Caco-2 (cell line): Measurements from ENCODE around the gene LARP1. TPM values are rescaled to one million over a fixed set of nuclear protein-coding genes. Genes with fewer than 3 reads are reported as not detected.

ENCODE experiments used
- Bru-seq: library from RNA; stranded (reverse); fragments of 400-500 nt; gene quantifications from one replicate; lab custom pipeline; 2021; lab: Mats Ljungman, UMichigan
- BruChase-seq, 2 experiments: library from RNA; stranded (reverse); fragments of 400-500 nt; gene quantifications; one replicate each; lab custom pipeline; 2021; lab: Mats Ljungman, UMichigan
- BruUV-seq: library from RNA; stranded (reverse); fragments of 400-500 nt; replicated peaks from 2 replicates; lab custom pipeline; 2021; lab: Mats Ljungman, UMichigan
- CTCF ChIA-PET: fragments of 300-600 bp; sonication (Branson Sonifier 250); formaldehyde crosslinking; loops from one replicate; lab custom pipeline; 2022; ENCODE audit warnings: antibody characterized with exemption; lab: Charles Lee
- POLR2A ChIA-PET: fragments of 300-600 bp; sonication (Branson Sonifier 250); formaldehyde crosslinking; loops from one replicate; lab custom pipeline; 2022; ENCODE audit warnings: antibody characterized with exemption; lab: Charles Lee
- DNase-seq, 2 experiments: peaks; one replicate each; pipeline versions ENCODE4 v3.0.0 to v3.0.0-alpha.2; 2020 to 2022
- H3K27me3 ChIP-seq: replicated peaks from 2 replicates; pipeline ENCODE4 v1.6.0; 2011; ENCODE audit warnings: low read length; ENCODE audit not compliant: control insufficient read depth, insufficient read depth
- H3K36me3 ChIP-seq: 2 replicates; pipeline ENCODE4 v1.5.1; 2011; ENCODE audit warnings: low read length; ENCODE audit not compliant: control insufficient read depth, insufficient read depth
- H3K4me1 ChIP-seq: fragments of 250-450 bp; sonication (Bioruptor Pico); 2 replicates; pipeline ENCODE4 v1.5.1; 2020; ENCODE audit warnings: mild to moderate bottlenecking
- H3K4me3 ChIP-seq: 2 replicates; pipeline ENCODE4 v1.5.1; 2011; ENCODE audit warnings: low read depth, mild to moderate bottlenecking, control low read depth, low read length
- H3K9me3 ChIP-seq: fragments of 250-450 bp; sonication (Bioruptor Pico); 2 replicates; pipeline ENCODE4 v1.5.1; 2020; ENCODE audit warnings: mild to moderate bottlenecking, moderate library complexity
- H3K27ac Mint-ChIP-seq: one replicate; pipeline ENCODE4 v1.8.0; 2022; ENCODE audit warnings: mixed read lengths; ENCODE audit not compliant: unreplicated experiment
- H3K27me3 Mint-ChIP-seq: one replicate; pipeline ENCODE4 v1.8.0; 2022; ENCODE audit warnings: mixed read lengths; ENCODE audit not compliant: insufficient read depth, unreplicated experiment
- H3K36me3 Mint-ChIP-seq: one replicate; pipeline ENCODE4 v1.8.0; 2022; ENCODE audit warnings: mild to moderate bottlenecking, mixed read lengths; ENCODE audit not compliant: insufficient read depth, unreplicated experiment
- H3K4me1 Mint-ChIP-seq: one replicate; pipeline ENCODE4 v1.8.0; 2022; ENCODE audit warnings: low read depth, mixed read lengths; ENCODE audit not compliant: unreplicated experiment
- H3K4me3 Mint-ChIP-seq: one replicate; pipeline ENCODE4 v1.8.0; 2022; ENCODE audit warnings: mild to moderate bottlenecking, moderate library complexity, mixed read lengths; ENCODE audit not compliant: unreplicated experiment
- H3K9me3 Mint-ChIP-seq: one replicate; pipeline ENCODE4 v1.8.0; 2022; ENCODE audit warnings: mixed read lengths; ENCODE audit not compliant: unreplicated experiment
- intact Hi-C: fragments of 100-400 bp; cut with micrococcal nuclease; formaldehyde crosslinking; loops from one replicate; pipeline ENCODE4 v1.10.0; 2022; ENCODE audit not compliant: unreplicated experiment
- long read RNA-seq: library from polyadenylated mRNA; stranded (forward); transcript quantifications from one replicate; pipeline ENCODE4 v2.0.0, GENCODE V29; 2022
- total RNA-seq: library from RNA; stranded (reverse); gene quantifications from 2 replicates; pipeline ENCODE4 v1.2.3, GENCODE V29; 2022
- TF ChIP-seq, protein P1 (sequence below), 2 experiments: fragments of 200-600 bp in 1 of 2; IDR thresholded peaks; 1 replicate in 1 of 2; 2 replicates in 1 of 2; pipeline versions ENCODE4 v1.5.1 to v1.8.0; 2011 to 2022; ENCODE audit warnings: antibody characterized with exemption in 1 of 2, control low read depth in 1 of 2, inconsistent platforms in 1 of 2, low read depth in 1 of 2, low read length in 1 of 2, mild to moderate bottlenecking in 1 of 2, moderate library complexity in 1 of 2; ENCODE audit not compliant: insufficient read depth in 1 of 2, severe bottlenecking in 1 of 2, unreplicated experiment in 1 of 2

LARP1 gene
- total RNA-seq (357 and 372 TPM in 2 replicates), Bru-seq, nascent RNA (percentile 91 among the genes with signal in this experiment), BruChase-seq, experiment 1, labeled RNA remaining after a 2-hour chase (percentile 92 among the genes with signal in this experiment), BruChase-seq, experiment 2, labeled RNA remaining after a 6-hour chase (percentile 97 among the genes with signal in this experiment)
- long read RNA-seq, partial matches to known transcripts, result 23 of 180 reads
- long read RNA-seq, other reads (novel, unspliced or antisense), result 154 of 180 reads

- ChIA-PET POLR2A (no interaction called here), CTCF (no interaction called here)
- Histone ChIP-seq H3K36me3 (0 out of 2 replicates have a peak, but pooled peaks cover 1% of the 10 kb centered on the region), H3K9me3 (no peaks in the 10 kb centered on the region), H3K27me3 (no peaks in the 10 kb centered on the region), H3K4me1 (peaks cover 19% of the 10 kb centered on the region), H3K4me3 (peak within 1 kb of the TSS; percentile 68)
- H3K4me3 Mint-ChIP-seq, result peak within 1 kb of the TSS; percentile 85
- TF ChIP-seq, protein P1, sequence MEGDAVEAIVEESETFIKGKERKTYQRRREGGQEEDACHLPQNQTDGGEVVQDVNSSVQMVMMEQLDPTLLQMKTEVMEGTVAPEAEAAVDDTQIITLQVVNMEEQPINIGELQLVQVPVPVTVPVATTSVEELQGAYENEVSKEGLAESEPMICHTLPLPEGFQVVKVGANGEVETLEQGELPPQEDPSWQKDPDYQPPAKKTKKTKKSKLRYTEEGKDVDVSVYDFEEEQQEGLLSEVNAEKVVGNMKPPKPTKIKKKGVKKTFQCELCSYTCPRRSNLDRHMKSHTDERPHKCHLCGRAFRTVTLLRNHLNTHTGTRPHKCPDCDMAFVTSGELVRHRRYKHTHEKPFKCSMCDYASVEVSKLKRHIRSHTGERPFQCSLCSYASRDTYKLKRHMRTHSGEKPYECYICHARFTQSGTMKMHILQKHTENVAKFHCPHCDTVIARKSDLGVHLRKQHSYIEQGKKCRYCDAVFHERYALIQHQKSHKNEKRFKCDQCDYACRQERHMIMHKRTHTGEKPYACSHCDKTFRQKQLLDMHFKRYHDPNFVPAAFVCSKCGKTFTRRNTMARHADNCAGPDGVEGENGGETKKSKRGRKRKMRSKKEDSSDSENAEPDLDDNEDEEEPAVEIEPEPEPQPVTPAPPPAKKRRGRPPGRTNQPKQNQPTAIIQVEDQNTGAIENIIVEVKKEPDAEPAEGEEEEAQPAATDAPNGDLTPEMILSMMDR (IDR thresholded peaks at IDR 0.05; ENCODE audit: insufficient read depth in 1 of 2, low read depth in 1 of 2, low read length in 1 of 2, severe bottlenecking in 1 of 2, unreplicated experiment in 1 of 2), result no peak
- DNase-seq, result peak in 1 of 2 experiments; percentile 41
- BruUV-seq, result no TSS peak
- H3K27me3 Mint-ChIP-seq, result no peaks in the 10 kb centered on the region
- peaks cover 22% of the 10 kb centered on the region for H3K4me1 Mint-ChIP-seq
- H3K36me3 Mint-ChIP-seq, result peaks cover 31% of the 10 kb centered on the region
- peak within 1 kb of the TSS; percentile 90 for H3K27ac Mint-ChIP-seq
- no peaks in the 10 kb centered on the region for H3K9me3 Mint-ChIP-seq
- intact Hi-C loops, result loop anchor here (1.0 to 5.0 kb wide), 5 partner anchors 39 to 108 kb away; partner anchors contain the start of gene CNOT8
Measured at GRCh38 chr5:154755361-154756008, at the start of gene LARP1. LARP1 (plus strand) TSS chr5:154755377; CDS start chr5:154755758, 381 bp downstream.

DNA sequence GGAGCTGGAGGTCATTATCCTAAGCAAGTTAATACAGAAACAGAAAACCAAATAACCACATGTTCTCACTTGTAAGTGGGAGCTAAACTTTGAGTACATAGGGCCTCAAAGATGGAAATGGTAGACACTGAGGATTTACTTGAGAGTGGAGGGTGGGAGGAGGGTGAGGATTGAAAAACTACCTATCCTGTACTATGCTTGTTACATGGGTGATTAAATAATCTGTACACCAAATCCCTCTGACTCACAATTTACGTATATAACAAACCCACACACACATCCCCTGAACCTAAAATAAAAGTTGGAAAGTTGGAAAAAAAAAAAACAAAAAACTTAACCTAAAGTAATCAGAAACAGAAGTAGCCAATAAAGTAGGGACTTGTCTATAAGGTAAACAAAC, 48.8 kb upstream of the LARP1 start:
- Histone ChIP-seq H3K36me3 (0 out of 2 replicates have a peak, but pooled peaks cover 1% of the 10 kb centered on the region), H3K27me3 (no peaks in the 10 kb centered on the region), H3K4me1 (peaks cover 12% of the 10 kb centered on the region), H3K4me3 (no peak overlapping the region), H3K9me3 (no peaks in the 10 kb centered on the region)
- POLR2A ChIA-PET, result no interaction called here
- intact Hi-C loops, result no loop called here
- peaks cover 8% of the 10 kb centered on the region for H3K4me1 Mint-ChIP-seq
- DNase-seq, result no peak
- no peak overlapping the region for H3K4me3 Mint-ChIP-seq
- TF ChIP-seq, protein P1 (IDR thresholded peaks at IDR 0.05; ENCODE audit: insufficient read depth in 1 of 2, low read depth in 1 of 2, low read length in 1 of 2, severe bottlenecking in 1 of 2, unreplicated experiment in 1 of 2), result no peak
- H3K27ac Mint-ChIP-seq, result no peak overlapping the region
- H3K27me3 Mint-ChIP-seq, result no peaks in the 10 kb centered on the region
- no peaks in the 10 kb centered on the region for H3K9me3 Mint-ChIP-seq
- no peaks in the 10 kb centered on the region for H3K36me3 Mint-ChIP-seq
- BruUV-seq, result no TSS peak
- CTCF ChIA-PET, result no interaction called here

GRCh38 chr5:154707641-154708040, 47.5 kb upstream of the LARP1 start:
- Mint-ChIP-seq H3K4me1 (no peaks in the 10 kb centered on the region), H3K27ac (no peak overlapping the region), H3K4me3 (no peak overlapping the region), H3K36me3 (no peaks in the 10 kb centered on the region), H3K9me3 (no peaks in the 10 kb centered on the region), H3K27me3 (no peaks in the 10 kb centered on the region)
- ChIA-PET CTCF (no interaction called here), POLR2A (no interaction called here)
- Histone ChIP-seq H3K36me3 (no peaks in the 10 kb centered on the region), H3K4me3 (no peak overlapping the region), H3K4me1 (no peaks in the 10 kb centered on the region; the same call in 1 of the 2 replicates), H3K27me3 (no peaks in the 10 kb centered on the region), H3K9me3 (no peaks in the 10 kb centered on the region)
- DNase-seq, result no peak
- BruUV-seq, result no TSS peak
- TF ChIP-seq, protein P1 (IDR thresholded peaks at IDR 0.05; ENCODE audit: insufficient read depth in 1 of 2, low read depth in 1 of 2, low read length in 1 of 2, severe bottlenecking in 1 of 2, unreplicated experiment in 1 of 2), result no peak
- intact Hi-C loops, result no loop called here
